ENCODE measurements around the gene PAF1.
"Not testable (repeated sequence)": the region's sequence is repeated elsewhere in the genome, so short reads cannot be mapped to it uniquely, and the experiment has no call there.

The PAF1 gene

DNA sequence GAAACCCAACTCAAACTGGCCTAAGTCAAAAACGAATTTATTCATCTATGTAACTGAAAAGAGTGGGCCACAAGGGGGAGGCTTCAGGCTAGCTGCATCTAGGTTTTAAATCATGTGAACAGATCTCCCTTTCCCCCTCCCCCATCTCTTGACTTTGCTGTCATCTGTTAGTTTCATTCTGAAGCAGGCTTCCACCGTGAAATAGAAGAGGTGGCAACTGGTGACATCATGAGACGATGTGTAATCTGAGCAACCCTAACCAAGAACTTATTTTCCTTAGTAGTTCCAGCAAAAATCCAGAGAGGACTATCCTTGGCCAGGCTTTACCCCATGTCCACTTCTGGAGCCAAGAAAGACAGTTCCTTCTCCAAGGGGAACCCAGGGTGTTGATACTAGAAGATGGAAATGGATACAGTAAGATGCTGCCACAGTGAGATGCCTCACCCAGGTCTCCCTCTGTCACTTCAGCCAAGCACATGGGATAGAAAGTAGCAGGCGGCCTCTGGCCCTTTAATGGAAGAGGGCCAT, 39.3 kb downstream of the PAF1 start:
- peak; percentile 23 to 55 for DNase-seq

DNA sequence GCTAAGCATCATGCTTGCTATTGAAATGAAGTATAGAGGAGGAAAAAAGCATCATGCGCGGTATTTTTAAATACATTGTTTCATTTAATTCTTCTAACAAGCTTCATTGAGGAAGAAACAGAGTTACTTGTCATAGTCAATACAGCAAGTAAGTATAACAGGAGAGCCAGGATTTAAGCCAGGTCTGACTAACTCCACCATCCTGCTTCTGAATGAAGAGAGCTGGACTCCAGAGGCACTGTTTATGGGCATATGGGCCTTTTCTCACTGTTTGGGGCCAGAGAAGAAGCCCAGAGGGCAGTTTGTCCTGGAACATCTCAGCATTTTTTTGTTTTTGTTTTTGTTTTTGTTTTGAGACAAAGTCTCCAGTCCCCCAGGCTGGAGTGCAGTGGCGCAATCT, 40.8 kb downstream of the PAF1 start:
- DNase-seq, result no peak

DNA sequence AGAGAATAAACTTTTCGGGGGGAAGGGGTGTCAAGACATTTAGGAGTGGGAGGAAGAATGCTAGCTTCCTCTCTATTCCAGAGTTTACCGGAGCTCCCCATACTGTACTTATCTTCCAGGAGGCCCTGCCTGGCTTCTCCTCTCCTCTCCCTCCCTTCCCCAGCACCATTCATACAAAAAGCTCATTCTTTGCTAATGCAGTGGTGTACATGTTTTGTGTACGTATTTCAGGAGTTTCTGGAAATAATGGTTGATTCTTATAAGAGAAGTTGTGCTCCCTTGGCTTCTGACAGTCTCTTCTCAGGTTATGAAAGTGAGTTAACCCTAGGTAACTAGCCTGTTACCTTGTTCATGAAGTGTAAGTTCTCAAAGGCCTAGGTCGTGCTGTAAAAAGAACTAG, 41.6 kb downstream of the PAF1 start:
- DNase-seq, result no peak

DNA sequence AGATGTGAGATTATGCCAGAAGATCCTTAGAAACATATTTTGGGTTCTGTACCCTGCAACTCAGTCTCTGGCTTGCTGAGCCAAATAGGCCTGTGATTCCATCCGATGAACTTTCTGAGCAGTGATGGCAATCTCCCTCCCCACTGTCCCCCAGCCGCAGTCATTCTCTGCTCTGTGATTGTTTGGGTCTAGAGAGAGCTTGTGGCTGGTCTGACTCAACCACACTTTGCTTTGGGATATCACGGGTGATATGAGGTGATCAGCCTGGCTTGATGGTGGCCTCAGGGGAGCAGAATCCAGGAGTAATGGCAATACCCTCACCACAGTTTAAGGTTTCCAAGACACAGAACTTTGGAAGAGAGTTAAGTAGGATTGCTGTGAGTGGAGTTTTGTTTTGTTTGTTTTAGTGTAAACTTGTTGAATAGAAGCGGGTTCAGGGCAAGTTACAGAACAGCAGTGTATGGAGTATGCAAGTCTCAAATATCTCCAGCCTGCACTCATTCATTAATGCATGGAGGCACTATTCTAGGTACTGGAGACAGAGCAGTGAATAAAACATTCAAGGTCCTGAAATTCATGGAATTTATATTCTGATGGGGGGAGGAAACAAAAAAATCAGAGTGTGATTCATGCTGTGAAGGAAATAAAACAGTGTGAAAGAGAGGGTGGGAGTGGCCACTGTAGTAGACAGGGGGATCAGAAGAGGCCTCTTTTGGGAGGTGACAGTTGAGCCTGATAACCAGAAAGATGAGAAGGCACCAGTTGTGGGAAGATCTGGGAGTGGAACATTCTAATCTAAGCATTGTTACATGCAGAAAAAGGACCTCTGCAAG, 43.4 kb downstream of the PAF1 start:
- DNase-seq, result no peak

DNA sequence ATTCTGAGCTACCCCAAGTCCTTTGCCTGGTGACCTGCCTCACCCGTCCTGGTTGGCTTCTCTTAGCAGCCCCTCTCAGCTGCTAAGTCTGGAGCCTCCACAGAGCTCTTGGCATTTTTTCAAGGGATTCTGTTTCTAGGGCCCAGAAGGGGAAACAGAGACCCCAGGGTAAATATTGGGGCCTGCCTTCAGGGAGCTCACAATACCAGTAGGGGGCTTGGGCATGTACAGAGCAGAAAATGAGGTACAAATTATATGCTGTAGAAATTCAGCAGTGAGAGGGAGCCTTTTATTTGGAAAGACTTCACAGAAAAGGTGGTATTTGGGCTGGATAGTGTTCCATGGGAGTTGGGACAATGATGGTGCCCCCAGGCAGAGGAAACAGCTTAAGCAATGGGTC, 45.0 kb downstream of the PAF1 start:
- DNase-seq, result no peak

DNA sequence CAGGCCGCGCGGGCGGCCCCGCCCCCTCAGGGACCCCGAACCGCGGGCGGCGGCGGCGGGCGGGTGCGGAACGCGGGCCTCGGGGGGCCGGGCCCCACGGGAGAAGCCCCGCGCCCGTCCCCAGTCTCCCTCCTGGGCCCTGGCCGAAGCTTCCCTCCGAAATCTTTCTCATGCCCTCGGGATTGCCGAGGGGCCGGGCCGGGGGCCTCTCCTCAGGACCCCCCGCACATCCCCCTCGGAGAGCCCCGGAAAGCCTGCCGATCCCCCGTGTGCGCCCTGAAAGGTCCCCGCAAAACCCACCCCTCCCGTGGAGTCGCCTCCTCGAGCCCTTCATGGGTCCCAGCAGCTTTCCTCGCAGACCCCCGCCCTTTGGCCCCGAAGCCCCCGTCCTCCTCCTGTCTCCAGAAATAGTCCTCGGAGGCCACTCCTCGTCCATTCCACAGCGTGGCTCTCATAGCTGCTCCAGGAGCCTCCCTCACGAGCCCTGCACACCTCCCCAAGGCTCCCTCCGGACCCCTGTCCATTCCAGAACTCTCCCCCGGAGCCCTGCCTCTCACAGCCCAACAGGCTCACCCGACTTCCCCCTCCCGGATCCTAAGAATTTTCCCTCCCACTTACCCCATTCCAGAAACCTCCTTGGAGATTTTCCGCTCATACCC, 48.1 kb downstream of the PAF1 start:
- no peak for DNase-seq

DNA sequence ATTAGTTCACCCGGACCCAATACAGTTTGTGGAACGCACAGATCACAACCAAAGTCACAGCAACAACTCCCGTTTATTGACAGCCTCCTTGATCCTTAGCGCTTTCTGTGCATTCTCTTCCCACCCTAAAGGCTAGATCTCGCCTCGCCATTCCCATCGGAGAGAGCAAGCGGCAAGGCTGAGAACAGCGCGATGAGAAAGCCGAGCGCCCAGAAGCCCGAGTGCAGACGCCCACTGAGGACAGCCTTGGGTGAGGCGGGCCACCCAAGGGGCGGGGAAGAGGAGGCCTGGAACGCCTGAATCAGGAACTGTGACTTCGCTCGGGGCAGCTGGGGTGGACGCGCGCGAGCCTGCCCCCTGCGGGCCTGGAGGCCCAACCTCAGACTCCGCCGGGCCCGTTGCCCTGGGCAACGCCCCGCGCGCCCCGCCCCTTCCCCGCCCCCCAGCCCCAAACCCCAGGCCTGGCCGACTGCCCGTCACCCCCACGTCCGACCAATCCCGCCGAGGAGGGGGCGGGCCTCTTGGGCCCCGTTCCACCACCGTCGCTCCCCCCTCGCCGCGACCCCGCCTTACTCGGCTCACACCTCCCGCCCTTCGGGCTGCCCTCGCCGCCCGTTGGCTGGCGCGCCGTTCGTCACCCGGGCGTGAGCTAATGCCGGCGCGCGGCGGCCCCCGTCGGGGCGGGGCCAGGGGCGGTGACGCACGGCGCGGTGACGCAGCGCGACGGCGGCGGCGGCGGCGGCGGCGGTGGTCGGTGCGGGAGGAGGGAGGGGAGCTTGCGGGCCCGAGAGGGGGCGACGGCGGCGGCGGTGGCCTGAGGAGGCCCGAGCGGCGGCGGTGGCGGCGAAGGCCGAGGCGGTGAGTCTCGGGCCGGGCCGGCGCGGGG, 48.9 kb downstream of the PAF1 start, which contains the start of gene SAMD4B:
Gene SAMD4B, plus strand, starts transcription at position 703 of the 886 bp plus-strand sequence. CDS start 14,473 bp downstream, outside the sequence.
- peak; percentile 100 for DNase-seq

DNA sequence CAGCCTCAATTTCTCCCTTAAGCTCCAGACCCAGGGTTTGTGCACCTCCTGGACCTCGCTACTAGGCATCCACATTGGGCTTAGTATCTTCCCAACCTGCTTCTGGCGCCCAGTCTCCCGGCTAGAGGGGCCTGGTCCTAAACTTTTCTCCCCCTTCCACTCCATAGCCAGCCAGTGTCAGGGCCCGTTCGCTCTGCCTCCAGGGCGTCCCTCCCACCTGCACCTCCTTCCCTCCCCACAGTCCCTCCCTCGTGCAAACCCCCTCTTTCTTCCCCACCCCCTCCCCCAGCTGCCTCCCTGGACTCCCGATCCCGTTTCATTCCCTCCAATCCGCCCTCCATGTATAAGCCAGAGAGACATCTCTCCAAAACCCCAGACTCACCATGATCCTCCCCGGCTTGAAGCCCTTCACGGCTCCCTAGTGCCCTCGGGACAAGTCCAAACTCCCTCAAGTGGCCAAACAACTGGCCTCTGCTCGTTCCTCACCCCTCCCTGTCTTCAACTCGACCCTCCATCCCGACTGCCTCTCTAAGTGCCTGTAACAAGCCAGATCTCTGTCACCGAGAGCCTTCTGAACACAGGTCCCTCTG, 49.7 kb downstream of the PAF1 start:
- peak; percentile 2 to 33 for DNase-seq

DNA sequence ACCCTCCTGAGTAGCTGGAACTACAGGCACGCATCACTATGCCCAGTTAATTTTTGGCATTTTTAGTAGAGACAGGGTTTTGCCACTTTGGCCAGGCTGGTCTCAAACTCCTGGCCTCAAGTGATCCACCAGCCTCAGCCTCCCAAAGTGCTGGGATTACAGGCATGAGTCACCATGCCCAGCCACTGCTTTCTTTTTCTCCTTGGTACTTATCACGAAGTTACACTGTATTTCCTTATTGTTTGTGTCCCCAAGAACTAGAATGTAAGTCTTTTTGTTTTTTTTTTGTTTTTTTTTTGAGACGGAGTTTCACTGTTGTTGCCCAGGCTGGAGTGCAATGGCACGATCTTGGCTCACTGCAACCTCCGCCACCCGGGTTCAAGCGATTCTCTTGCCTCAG, 50.8 kb downstream of the PAF1 start:
- not testable (repeated sequence) for DNase-seq

DNA sequence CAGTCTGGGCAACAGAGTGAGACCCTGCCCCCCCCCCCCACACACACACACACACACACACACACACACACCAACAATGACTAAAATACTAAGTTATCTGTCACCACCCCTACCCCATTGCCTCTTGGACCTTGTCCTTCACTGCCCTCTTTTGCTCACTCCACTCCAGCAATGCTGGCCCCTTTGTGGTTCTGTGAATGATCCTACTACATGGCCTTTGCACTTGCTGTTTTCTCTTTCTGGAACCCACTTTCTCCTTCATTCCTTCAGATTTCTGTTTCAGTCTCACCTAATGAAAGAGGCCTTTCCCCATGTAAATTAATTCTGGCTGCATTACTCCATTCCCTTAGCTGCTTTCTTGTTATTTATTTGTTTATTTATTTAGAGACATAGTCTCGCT, 51.2 kb downstream of the PAF1 start:
- DNase-seq, result no peak

DNA sequence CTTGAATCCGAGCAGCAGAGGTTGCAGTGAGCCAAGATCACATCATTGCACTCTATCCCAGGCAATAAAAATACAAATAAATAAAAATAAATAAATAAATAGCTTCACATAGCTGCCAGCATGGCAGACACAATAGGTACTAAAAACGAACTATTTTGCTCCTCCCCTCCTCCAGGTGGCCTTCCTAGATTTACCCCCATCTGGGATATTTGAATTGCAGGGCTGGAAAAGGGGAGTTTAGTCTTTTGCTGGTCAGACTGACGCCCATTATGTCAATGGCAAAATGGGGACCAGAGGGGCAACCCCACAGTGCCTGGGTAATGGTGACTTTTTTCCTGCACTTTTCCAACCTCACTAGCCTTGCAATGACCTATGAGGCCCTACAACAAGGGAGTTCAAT, 54.4 kb downstream of the PAF1 start:
- DNase-seq, result no peak

All from CD4-positive, alpha-beta T cell treated with Interferon alpha-2 for 1 hour (primary cell).